Activated CD4-positive, CD25-positive, alpha-beta regulatory T cell treated with anti-CD3 and anti-CD28 coated beads, Interleukin-2, amount 50 U/mL, for 24 hours (primary cell): ENCODE data around the gene RALGPS1.

Experiments
- ATAC-seq, 2 donors: fragments of 150-1000 bp; cut with Tn5 transposase; one replicate each; pipeline ENCODE4 v1.10.0; 2021; ENCODE audit warnings: mild to moderate bottlenecking in 1 of 2, moderate library complexity in 1 of 2

Gene RALGPS1

DNA sequence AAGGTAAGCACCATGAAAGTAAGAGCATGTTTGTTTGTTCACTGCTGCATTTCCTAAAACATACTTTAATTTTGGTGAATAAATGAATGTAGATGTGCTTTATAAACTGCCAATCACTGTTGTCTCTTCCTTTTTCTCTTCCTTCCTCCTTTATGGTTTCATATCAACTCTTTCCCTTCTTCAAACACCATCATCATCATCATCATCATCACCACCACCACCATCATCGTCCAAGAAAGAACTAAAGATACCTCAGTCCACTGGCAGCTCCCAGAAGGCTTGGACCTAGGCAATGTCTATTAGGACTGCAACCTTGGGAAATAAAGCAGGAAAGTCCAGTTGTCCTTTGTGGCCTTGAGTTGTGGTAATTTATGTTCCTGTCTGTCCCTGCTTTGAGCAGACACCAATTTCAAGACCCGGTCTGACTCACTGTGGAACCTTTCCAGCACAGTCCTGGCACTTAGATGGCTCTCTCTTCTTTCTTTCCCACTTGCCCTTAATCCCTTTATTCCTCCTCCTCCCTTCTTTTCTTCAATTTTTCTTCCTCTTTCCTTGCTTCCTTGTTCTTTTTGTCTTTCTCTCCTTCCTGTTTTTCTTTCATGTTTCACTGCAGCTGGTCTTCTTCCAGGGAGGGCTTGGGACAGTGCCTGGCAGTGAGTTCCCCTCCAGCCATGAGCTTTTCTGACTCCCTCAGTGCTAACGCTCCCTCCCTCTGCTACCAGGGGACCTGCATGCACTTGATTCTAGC lies 108.5 kb downstream of the RALGPS1 start:
- no peak for ATAC-seq

GRCh38 chr9:127025042-127025441 lies 110.5 kb downstream of the RALGPS1 start:
- ATAC-seq = no peak

DNA sequence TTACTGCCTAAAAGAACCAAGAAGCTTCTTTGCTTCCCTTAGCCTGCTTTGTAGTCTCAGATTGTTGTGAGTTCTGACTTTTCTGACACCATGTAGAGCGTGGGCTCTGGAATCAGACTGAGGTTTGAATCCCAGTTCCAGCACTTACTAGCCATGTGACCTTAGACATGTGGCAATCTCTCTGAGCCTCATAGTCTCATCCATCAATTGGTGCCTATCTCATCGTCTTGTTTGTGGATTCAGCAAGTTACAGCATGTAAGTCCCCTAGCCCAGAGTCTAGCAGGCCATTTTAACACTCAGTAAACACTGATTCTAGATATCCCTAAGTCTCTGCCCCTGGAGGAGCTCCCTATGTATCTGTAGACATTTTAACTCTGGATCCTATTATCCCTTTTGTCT lies 113.1 kb downstream of the RALGPS1 start:
- no peak for ATAC-seq

GRCh38 chr9:127029548-127029947 lies 115.0 kb downstream of the RALGPS1 start:
- no peak for ATAC-seq

DNA sequence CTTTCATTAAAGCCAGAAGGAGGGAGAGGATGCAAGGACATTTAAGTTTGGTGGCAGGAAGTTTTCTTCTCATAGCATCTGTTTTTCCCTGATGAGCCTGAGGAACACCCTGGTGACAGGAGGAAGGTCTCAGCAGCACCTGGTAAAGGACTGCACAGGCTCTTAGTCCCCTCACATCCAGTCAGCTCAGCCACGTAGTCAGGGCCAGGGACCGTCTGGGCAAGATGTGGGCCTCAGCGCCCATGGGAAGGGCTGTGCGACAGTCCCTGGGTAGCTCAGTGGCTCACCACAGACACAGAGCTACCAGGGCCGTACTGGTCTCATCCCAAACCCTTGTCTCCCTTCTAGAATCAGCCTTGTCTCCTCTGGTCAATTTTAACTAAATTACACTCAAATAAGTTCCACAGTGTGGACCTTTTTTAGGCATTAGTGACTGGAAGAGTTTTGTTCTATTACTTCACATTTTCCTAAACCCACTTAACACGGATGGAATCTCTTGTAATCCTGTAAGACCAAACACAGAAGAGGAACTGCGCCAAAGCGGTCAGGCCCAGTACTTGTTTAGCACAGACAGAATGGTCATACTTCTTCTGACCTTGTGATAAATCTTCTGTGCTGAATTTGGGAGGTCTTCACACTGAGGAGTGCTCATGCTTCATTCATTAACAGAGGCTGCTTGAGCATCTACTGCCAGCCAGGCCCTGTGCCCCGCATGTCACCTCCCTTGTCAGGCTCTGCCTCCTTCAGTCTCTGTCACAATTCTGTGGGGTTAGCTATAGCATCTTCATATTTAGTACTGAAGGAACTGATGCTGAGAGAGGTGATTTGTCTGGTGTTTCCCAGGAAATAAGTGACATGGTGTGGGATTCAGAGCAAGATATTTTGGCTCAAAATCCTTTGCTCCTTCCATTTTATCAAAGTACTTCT lies 116.5 kb downstream of the RALGPS1 start:
- no peak for ATAC-seq

DNA sequence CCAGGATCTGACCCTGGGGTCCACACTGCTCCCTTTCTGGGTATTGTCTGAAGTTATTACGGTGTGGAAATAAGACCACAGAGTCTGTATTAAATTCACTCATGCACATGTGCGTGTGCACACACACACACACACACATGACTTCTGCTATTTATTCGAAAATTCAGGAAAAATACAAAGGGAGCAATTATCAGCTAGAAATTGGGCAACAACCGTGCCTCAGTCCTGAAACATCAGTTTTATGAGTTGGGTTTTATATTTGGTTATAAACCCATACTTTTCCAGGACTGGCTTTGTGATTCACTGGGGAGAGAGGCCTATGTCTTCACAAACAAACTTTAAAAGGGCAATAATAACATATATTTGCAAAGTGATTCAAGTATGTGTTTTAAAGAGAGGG lies 117.7 kb downstream of the RALGPS1 start:
- ATAC-seq = no peak

GRCh38 chr9:127033061-127033460 lies 118.5 kb downstream of the RALGPS1 start:
- ATAC-seq = no peak

- ATAC-seq = no peak
These were observed 119.2 kb downstream of the RALGPS1 start for GRCh38 chr9:127033789-127034188.

GRCh38 chr9:127034691-127035090 lies 120.1 kb downstream of the RALGPS1 start:
- no peak for ATAC-seq

- ATAC-seq = no peak
These were observed 120.8 kb downstream of the RALGPS1 start for GRCh38 chr9:127035423-127035822.

DNA sequence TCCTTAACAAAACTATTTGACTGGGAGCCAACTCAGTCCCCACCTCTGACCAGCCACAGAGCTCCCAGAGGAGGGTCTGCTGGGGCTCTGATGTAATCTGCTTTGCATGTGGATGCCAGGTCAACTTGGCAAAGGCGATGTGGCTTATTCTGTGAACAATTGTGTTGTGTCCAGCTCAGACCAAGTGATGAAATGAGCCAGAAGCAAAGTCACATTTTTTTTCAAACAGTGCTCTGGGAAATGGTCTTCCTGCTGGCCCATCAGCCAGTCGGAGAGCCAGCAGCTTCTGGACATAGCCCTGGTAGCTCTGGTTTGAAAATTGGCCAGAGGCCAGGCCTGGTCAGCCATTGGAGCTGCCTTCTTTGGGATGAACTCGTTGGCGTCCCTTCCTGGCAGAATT lies 121.4 kb downstream of the RALGPS1 start:
- no peak for ATAC-seq

DNA sequence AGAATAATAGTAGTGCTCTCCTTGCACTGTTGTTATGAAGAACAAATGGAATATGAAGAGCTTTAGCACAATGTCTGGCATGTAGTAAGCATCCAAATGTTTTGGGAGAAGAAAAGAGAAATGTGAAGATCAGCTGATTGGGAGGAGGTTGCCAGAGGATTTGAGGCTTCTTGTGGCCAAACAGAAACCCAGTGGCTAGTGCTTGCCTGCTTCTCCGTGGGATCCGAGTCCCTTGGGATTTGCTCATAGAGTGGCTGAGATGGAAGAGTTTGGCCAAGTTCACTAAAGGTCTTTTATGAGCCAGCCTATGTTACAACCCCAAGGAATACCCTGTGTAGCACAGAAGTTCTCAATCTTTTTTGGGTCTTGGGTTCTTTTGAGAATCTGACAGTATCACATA lies 121.9 kb downstream of the RALGPS1 start:
- ATAC-seq = no peak

GRCh38 chr9:127038531-127038930 lies 123.9 kb downstream of the RALGPS1 start:
- no peak for ATAC-seq

DNA sequence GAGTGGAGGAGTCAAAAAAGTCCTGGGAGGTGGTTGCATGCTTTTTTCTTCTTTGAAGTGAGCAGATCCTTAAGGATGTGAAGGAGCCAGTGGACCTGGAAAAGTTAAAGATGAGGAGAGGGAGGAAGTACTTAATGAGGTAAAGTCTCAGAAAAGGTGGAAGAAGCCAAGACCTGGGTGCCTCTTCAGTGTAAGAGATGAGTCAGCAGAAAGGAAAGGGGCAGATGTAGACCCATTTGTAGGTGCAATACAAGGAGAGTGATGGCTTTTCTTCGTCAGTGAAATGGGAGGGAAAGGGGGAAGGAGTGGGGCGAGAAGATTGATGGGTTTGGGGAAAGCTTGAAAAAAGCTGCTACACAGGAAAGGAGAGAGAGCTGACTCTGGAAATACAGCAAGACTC lies 124.9 kb downstream of the RALGPS1 start:
- no peak for ATAC-seq

- ATAC-seq = no peak
These were observed 130.6 kb downstream of the RALGPS1 start for GRCh38 chr9:127045148-127045547.

GRCh38 chr9:127047971-127048370 lies 133.4 kb downstream of the RALGPS1 start:
- ATAC-seq = no peak

GRCh38 chr9:127049044-127049443 lies 134.5 kb downstream of the RALGPS1 start:
- ATAC-seq = peak in 1 of 2 donors; percentile 55

GRCh38 chr9:127049581-127049980 lies 135.0 kb downstream of the RALGPS1 start:
- no peak for ATAC-seq

- no peak for ATAC-seq
These were observed 135.6 kb downstream of the RALGPS1 start for GRCh38 chr9:127050152-127050551.

GRCh38 chr9:127050591-127051001 lies 136.0 kb downstream of the RALGPS1 start:
- ATAC-seq = no peak

GRCh38 chr9:127051881-127052595 lies 137.5 kb downstream of the RALGPS1 start:
- no peak for ATAC-seq

GRCh38 chr9:127053057-127053821 lies 138.7 kb downstream of the RALGPS1 start:
- ATAC-seq = no peak
